Gastroesophageal sphincter (tissue), 3 donors: ENCODE measurements around the gene ZNF778.

Source experiments
- POLR2A ChIP-seq, 2 donors: fragments of 450-650 bp; IDR thresholded peaks; one replicate each; pipeline ENCODE4 v1.6.1; 2017; ENCODE audit warnings: antibody characterized with exemption in 2 of 2, mild to moderate bottlenecking in 2 of 2, moderate library complexity in 1 of 2
- POLR2AphosphoS5 ChIP-seq: sonication (generic); formaldehyde crosslinking; IDR thresholded peaks from one replicate; pipeline ENCODE4 v1.6.1; 2017; ENCODE audit warnings: antibody characterized with exemption
- TF ChIP-seq, protein P1 (sequence below), 4 experiments: fragments of 200-600 bp in 2 of 4; fragments of 450-650 bp in 2 of 4; sonication (generic) in 1 of 4; IDR thresholded peaks; one replicate each; pipeline ENCODE4 v1.5.1; 2017 to 2019; ENCODE audit warnings: antibody characterized with exemption in 4 of 4, mild to moderate bottlenecking in 2 of 4, moderate library complexity in 2 of 4

DNA sequence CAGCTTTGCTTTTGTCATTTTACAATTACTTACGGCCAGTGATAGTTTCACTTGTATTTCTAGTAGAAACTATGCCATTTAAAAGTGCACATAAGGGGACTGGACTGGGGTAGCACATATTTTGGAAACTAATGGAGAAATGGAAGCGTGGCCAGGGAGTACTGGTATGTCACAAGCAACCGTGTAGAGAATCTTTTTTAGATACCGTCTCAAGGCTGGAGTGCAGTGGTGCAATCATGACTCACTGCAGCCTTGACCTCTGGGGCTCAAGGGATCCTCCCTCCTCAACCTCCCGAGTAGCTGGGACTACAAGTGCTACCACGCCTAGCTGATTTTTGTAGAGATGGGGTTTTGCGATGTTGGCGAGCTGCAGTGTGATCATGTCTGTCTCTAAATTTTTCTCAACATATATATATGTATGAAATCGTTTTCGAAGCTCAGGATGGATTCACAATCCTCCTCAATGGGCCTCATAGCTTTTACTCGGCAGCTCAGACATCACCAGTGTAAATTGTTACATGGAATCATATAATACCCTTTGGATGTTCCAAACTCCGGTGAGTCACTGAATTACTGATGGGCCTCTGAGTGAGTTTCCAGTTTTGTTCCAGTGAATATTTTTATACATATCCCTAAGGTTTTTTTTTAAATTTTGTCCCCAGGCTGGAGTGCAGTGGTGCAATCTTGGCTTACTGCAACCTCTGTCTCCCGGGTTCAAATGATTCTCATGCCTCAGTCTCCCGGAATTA lies 51.7 kb downstream of the ZNF778 start:
- no peak for TF ChIP-seq POLR2A (IDR thresholded peaks at IDR 0.05)
- TF ChIP-seq, protein P1, sequence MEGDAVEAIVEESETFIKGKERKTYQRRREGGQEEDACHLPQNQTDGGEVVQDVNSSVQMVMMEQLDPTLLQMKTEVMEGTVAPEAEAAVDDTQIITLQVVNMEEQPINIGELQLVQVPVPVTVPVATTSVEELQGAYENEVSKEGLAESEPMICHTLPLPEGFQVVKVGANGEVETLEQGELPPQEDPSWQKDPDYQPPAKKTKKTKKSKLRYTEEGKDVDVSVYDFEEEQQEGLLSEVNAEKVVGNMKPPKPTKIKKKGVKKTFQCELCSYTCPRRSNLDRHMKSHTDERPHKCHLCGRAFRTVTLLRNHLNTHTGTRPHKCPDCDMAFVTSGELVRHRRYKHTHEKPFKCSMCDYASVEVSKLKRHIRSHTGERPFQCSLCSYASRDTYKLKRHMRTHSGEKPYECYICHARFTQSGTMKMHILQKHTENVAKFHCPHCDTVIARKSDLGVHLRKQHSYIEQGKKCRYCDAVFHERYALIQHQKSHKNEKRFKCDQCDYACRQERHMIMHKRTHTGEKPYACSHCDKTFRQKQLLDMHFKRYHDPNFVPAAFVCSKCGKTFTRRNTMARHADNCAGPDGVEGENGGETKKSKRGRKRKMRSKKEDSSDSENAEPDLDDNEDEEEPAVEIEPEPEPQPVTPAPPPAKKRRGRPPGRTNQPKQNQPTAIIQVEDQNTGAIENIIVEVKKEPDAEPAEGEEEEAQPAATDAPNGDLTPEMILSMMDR (IDR thresholded peaks at IDR 0.05): no peak
- no peak for TF ChIP-seq POLR2AphosphoS5
